Measurements from ENCODE around the gene C2CD2.

- no peak for TF ChIP-seq CTCF (IDR thresholded peaks at IDR 0.05)
- no peak for TF ChIP-seq EP300 (IDR thresholded peaks at IDR 0.05)
These were observed 110.2 kb downstream of the C2CD2 start for GRCh38 chr21:41843584-41843983.

Data from esophagus muscularis mucosa (tissue), 3 donors.